ENCODE data around the gene KCNA3. TPM values are rescaled to one million over a fixed set of nuclear protein-coding genes. Genes with fewer than 3 reads are reported as not detected.

Gene KCNA3
- total RNA-seq, 1 donor from 2014 or later: 0.69 TPM

DNA sequence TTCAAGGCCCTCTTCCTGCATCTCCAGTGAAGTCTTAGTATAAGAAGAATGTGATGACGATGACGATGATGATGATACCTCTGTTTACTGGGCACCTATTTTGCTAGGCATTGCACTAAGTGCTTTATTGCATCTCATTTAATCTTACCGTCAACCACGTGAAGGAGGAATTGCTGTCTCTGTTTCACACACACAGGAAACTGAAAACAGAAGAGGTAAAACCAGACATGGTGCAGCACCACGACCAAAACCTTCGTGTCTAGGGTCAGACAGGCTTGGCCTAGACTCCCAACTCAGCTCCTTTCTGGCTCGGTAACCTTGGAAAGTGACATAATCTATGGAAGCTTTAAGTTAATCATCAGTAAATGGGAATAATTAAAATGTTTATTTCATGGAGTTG, 47.9 kb downstream of the KCNA3 start:
- no peaks in the 10 kb centered on the region for H3K79me2 ChIP-seq (ENCODE audit: low read depth)
- H3K4me1 Mint-ChIP-seq: no peaks in the 10 kb centered on the region
- no peak overlapping the region for H2AFZ ChIP-seq (replicated peaks)
- no peaks in the 10 kb centered on the region for H3F3A ChIP-seq (ENCODE audit: low read depth)
- H3K9ac ChIP-seq: no peak overlapping the region
- no peak overlapping the region for H3K27ac ChIP-seq
- H3K27me3 ChIP-seq: peaks cover 32% of the 10 kb centered on the region
- no peaks in the 10 kb centered on the region for H3K4me1 ChIP-seq
- H3K4me3 ChIP-seq: no peak overlapping the region
- H3K4me3 Mint-ChIP-seq: no peak overlapping the region
- H3K27ac Mint-ChIP-seq: no peak overlapping the region
- no peaks in the 10 kb centered on the region for H4K20me1 ChIP-seq (ENCODE audit: low read depth)
- no peaks in the 10 kb centered on the region for H3K36me3 Mint-ChIP-seq
- no peak for TF ChIP-seq EZH2phosphoT487 (IDR thresholded peaks at IDR 0.05)
- TF ChIP-seq, protein P1, sequence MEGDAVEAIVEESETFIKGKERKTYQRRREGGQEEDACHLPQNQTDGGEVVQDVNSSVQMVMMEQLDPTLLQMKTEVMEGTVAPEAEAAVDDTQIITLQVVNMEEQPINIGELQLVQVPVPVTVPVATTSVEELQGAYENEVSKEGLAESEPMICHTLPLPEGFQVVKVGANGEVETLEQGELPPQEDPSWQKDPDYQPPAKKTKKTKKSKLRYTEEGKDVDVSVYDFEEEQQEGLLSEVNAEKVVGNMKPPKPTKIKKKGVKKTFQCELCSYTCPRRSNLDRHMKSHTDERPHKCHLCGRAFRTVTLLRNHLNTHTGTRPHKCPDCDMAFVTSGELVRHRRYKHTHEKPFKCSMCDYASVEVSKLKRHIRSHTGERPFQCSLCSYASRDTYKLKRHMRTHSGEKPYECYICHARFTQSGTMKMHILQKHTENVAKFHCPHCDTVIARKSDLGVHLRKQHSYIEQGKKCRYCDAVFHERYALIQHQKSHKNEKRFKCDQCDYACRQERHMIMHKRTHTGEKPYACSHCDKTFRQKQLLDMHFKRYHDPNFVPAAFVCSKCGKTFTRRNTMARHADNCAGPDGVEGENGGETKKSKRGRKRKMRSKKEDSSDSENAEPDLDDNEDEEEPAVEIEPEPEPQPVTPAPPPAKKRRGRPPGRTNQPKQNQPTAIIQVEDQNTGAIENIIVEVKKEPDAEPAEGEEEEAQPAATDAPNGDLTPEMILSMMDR (IDR thresholded peaks at IDR 0.05): no peak
- no peak for TF ChIP-seq EZH2 (IDR thresholded peaks at IDR 0.05)
- no peak overlapping the region for H3K4me2 ChIP-seq
- H3K9me3 Mint-ChIP-seq: no peaks in the 10 kb centered on the region
- no peak for DNase-seq (ENCODE audit: low spot score)
- no peaks in the 10 kb centered on the region for H3K9me3 ChIP-seq (ENCODE audit: low read depth)
- H3K27me3 Mint-ChIP-seq (ENCODE audit: insufficient read depth, low read depth): peaks cover 5% of the 10 kb centered on the region
- no peaks in the 10 kb centered on the region for H3K36me3 ChIP-seq

Other genes starting within 250 kb of the KCNA3 start
- gene PROK1, start 223.8 kb downstream of the KCNA3 start, total RNA-seq (ENCODE audit: low replicate concordance): 0.12 TPM in 1 of 2 replicates, not detected in the other
- not detected in 2 replicates for gene KCNA10, start 155.8 kb downstream of the KCNA3 start, total RNA-seq (ENCODE audit: low replicate concordance)
- 0.04 and 0.09 TPM in 2 replicates for gene KCNA2, start 68.6 kb downstream of the KCNA3 start, total RNA-seq (ENCODE audit: low replicate concordance)
- not detected in 2 replicates for gene CD53, start 198.2 kb upstream of the KCNA3 start, total RNA-seq (ENCODE audit: low replicate concordance)